ENCODE data around the gene SHC4.

The SHC4 gene

DNA sequence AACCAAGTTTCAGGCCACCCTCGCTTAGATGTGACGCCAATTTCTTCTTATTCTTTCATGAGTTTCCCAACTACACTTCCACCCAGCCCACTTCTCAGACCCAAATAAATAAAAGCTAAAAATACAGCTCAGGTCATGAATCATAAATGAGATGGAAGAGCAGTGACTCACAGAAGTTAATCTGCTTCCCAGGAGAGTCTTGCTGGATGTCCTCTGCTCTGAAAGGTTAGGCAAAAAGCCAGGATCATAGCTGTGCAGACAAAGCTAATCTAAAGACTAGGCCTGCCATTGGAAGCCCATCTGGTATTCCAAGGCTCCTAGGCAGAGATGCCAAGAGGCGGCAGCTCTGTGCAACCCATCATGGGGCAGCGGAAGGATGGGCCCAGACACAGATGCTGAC is 24.1 kb downstream of the SHC4 start:
- Histone ChIP-seq H3K4me3 (ENCODE audit: low read length) (peak overlapping the region; percentile 11), H3K27me3 (ENCODE audit: control insufficient read depth, insufficient read depth, low read length) (no peaks in the 10 kb centered on the region), H3K9me3 (replicated peaks; ENCODE audit: low read length) (no peaks in the 10 kb centered on the region), H3K36me3 (ENCODE audit: insufficient read depth, low read length) (no peaks in the 10 kb centered on the region), H3K4me2 (ENCODE audit: low read length) (peak overlapping the region; percentile 15), H3K4me1 (ENCODE audit: control insufficient read depth, insufficient read depth, low read length) (peaks cover 34% of the 10 kb centered on the region), H3K9ac (ENCODE audit: low read depth, low read length) (peak overlapping the region; percentile 54)

DNA sequence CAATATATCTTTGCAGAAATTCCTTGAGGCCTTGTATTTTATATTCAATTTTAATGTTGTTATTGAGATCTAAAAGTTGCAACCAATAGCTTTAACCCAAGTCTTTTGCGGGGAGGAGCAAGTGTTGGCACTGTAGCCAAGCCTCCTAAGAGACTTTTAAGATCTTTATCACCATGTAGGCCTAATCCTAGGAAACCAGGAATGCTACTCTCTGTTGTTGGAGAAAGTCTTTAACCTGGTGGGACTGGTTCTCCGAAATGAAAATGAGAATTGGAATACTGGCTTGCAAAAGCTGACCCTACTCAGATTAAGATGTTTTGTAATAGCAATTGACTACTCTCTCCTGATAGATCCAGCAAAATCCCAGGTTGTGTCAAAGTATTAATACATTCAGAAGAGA is 25.8 kb downstream of the SHC4 start:
- Histone ChIP-seq H3K9ac (ENCODE audit: low read depth, low read length) (no peak overlapping the region), H3K27me3 (ENCODE audit: control insufficient read depth, insufficient read depth, low read length) (no peaks in the 10 kb centered on the region), H3K36me3 (ENCODE audit: insufficient read depth, low read length) (no peaks in the 10 kb centered on the region), H3K4me1 (ENCODE audit: control insufficient read depth, insufficient read depth, low read length) (peaks cover 34% of the 10 kb centered on the region), H3K9me3 (replicated peaks; ENCODE audit: low read length) (no peaks in the 10 kb centered on the region), H3K4me2 (ENCODE audit: low read length) (no peak overlapping the region), H3K4me3 (ENCODE audit: low read length) (no peak overlapping the region)

DNA sequence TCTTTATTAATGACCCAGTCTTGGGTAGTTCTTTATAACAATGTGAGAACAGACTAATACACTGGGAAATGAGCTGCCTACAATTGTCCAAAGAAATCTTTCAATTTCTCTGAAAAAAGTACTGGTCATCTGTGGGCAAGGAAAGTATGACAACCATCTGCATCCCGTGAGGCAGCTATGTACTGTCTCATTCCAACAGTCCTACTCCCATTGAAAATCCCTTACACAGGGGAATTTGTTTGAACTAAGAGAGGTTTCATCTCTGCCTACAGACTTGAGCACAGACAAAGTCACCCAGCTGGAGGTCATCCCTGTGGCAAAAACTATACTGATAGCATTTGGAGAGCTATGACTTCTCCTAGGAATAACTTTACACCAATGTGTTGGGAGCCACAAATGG is 27.1 kb downstream of the SHC4 start:
- Histone ChIP-seq H3K27me3 (ENCODE audit: control insufficient read depth, insufficient read depth, low read length) (no peaks in the 10 kb centered on the region), H3K9me3 (replicated peaks; ENCODE audit: low read length) (no peaks in the 10 kb centered on the region), H3K9ac (ENCODE audit: low read depth, low read length) (no peak overlapping the region), H3K36me3 (ENCODE audit: insufficient read depth, low read length) (no peaks in the 10 kb centered on the region), H3K4me1 (ENCODE audit: control insufficient read depth, insufficient read depth, low read length) (peaks cover 34% of the 10 kb centered on the region), H3K4me2 (ENCODE audit: low read length) (no peak overlapping the region), H3K4me3 (ENCODE audit: low read length) (no peak overlapping the region)

DNA sequence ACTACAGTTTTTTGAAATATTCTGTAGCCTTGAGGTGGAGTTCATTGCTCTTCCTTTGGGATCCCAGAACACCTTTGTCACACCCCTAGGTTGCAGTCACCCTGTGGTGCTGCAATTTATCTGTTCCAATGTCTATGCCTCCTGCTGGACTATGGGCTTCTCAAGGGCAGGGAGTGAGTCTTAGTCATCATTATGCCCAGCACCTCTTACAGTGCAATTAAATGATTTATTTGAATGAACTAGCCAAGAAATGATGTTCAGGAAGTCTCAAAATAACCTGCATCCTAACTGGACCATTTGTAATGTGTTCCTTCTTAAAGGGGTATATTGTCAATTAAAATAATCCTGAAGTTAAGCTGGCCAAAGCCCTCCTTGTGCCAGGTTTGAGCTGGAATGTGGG is 28.5 kb downstream of the SHC4 start:
- Histone ChIP-seq H3K36me3 (ENCODE audit: insufficient read depth, low read length) (no peaks in the 10 kb centered on the region), H3K9me3 (replicated peaks; ENCODE audit: low read length) (no peaks in the 10 kb centered on the region), H3K27me3 (ENCODE audit: control insufficient read depth, insufficient read depth, low read length) (no peaks in the 10 kb centered on the region), H3K4me2 (ENCODE audit: low read length) (no peak overlapping the region), H3K9ac (ENCODE audit: low read depth, low read length) (no peak overlapping the region), H3K4me3 (ENCODE audit: low read length) (no peak overlapping the region), H3K4me1 (ENCODE audit: control insufficient read depth, insufficient read depth, low read length) (peaks cover 24% of the 10 kb centered on the region)

DNA sequence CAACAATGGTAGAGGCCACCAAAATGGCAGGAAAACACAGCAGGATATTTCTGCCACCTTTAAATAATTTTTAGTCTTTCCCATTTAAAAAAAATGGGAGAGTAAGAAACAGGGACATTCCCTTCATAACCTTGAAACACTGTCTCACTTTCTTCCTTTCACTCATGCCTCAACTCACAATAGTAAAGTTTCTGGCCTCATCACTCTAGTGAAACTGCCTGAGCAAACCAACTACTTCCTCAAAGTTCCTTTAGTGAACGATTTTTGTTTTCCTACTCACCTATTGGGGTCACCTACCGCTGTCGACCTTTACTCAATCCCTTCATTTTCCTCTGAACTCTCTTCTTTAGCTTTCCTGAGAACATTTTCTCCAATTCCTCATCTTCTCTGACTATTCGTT is 33.0 kb downstream of the SHC4 start:
- Histone ChIP-seq H3K9ac (ENCODE audit: low read depth, low read length) (no peak overlapping the region), H3K36me3 (ENCODE audit: insufficient read depth, low read length) (no peaks in the 10 kb centered on the region), H3K27me3 (ENCODE audit: control insufficient read depth, insufficient read depth, low read length) (no peaks in the 10 kb centered on the region), H3K4me2 (ENCODE audit: low read length) (no peak overlapping the region), H3K4me1 (ENCODE audit: control insufficient read depth, insufficient read depth, low read length) (peaks cover 12% of the 10 kb centered on the region), H3K9me3 (replicated peaks; ENCODE audit: low read length) (no peaks in the 10 kb centered on the region), H3K4me3 (ENCODE audit: low read length) (no peak overlapping the region)

DNA sequence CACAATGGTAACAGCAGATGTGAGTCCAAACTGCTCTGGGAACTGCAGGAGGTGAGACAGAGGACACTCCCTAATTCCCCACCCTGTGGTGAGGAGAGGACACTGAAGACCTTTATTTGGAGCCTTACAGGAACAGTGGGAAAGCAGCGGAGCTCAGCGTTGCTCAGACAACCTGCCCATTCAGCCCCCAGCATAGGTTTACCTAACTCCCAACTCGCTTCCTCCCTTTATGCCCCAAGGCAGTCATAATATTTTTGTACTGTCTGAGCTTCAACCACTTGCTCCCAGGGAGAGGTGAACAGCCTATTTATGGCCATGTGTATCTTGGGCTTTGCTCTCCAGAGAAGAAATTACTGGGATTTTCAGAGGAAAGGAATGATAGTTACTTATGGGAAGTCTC is 34.1 kb downstream of the SHC4 start:
- Histone ChIP-seq H3K4me2 (ENCODE audit: low read length) (no peak overlapping the region), H3K4me1 (ENCODE audit: control insufficient read depth, insufficient read depth, low read length) (peaks cover 16% of the 10 kb centered on the region), H3K36me3 (ENCODE audit: insufficient read depth, low read length) (no peaks in the 10 kb centered on the region), H3K4me3 (ENCODE audit: low read length) (no peak overlapping the region), H3K9ac (ENCODE audit: low read depth, low read length) (no peak overlapping the region), H3K27me3 (ENCODE audit: control insufficient read depth, insufficient read depth, low read length) (no peaks in the 10 kb centered on the region), H3K9me3 (replicated peaks; ENCODE audit: low read length) (no peaks in the 10 kb centered on the region)

DNA sequence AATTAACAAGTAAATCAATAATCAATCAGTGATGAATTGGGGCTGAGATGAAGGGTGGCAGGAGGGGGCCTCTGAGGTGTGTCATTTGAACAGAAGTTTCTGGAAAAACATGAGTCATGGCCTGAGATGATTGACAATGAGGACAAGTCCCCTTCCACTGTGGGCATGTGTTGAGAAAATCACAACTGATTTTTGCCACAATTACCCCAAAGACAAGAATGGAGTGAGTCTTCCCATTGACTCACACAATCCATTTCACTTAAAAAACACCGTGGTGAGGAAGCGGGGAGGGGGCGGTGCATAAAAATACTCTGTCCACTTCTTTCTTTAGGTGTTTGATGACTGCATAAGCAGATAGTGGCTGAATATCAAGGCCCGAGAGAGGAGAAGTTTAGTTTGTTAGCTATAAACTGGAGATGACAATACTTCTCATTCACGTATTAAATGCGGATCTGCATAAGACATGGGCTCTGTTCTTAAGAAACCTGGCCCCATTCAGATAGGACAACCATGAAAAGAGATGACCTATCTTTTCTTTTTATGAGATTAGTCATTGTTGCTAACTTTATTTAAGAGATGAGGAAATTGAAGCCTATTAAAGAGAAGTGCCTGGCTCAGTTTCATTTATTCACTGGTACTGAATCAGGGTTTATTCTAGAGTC is 34.7 kb downstream of the SHC4 start:
- no peaks in the 10 kb centered on the region for H3K9me3 ChIP-seq (replicated peaks; ENCODE audit: low read length)
- no peak overlapping the region for H3K4me2 ChIP-seq (ENCODE audit: low read length)
- H3K4me3 ChIP-seq (ENCODE audit: low read length), result no peak overlapping the region
- H3K27me3 ChIP-seq (ENCODE audit: control insufficient read depth, insufficient read depth, low read length), result no peaks in the 10 kb centered on the region
- H3K36me3 ChIP-seq (ENCODE audit: insufficient read depth, low read length), result no peaks in the 10 kb centered on the region
- H3K9ac ChIP-seq (ENCODE audit: low read depth, low read length), result no peak overlapping the region
- H3K4me1 ChIP-seq (ENCODE audit: control insufficient read depth, insufficient read depth, low read length), result peaks cover 16% of the 10 kb centered on the region

DNA sequence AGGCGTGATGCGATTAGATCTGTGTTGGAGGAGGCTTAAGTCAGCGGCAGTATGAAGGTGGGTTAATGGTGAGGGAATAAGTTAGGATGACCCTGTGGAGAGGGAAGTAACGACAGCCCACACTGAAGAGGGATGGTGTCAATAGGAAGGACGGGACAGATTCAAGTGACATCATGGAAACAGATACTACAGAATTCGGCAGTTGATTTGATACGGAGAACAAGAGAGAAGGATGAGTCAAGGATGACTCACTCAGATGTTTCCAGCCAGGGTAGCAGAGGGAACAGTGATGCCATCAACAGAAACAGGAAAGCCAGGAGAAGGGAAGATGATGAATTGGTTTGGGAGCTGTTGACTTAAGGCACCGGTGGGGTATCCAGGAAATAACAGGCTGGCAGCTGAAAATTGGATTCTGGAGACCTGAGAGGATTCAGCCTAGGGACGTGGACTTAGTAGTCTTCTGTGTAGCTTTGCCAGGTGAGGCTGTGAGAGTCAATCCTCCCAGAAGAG is 38.0 kb downstream of the SHC4 start:
- Histone ChIP-seq H3K4me3 (ENCODE audit: low read length) (no peak overlapping the region), H3K4me2 (ENCODE audit: low read length) (peak overlapping the region; percentile 50), H3K27me3 (ENCODE audit: control insufficient read depth, insufficient read depth, low read length) (no peaks in the 10 kb centered on the region), H3K4me1 (ENCODE audit: control insufficient read depth, insufficient read depth, low read length) (peaks cover 16% of the 10 kb centered on the region), H3K36me3 (ENCODE audit: insufficient read depth, low read length) (no peaks in the 10 kb centered on the region), H3K9me3 (replicated peaks; ENCODE audit: low read length) (no peaks in the 10 kb centered on the region), H3K9ac (ENCODE audit: low read depth, low read length) (no peak overlapping the region)

DNA sequence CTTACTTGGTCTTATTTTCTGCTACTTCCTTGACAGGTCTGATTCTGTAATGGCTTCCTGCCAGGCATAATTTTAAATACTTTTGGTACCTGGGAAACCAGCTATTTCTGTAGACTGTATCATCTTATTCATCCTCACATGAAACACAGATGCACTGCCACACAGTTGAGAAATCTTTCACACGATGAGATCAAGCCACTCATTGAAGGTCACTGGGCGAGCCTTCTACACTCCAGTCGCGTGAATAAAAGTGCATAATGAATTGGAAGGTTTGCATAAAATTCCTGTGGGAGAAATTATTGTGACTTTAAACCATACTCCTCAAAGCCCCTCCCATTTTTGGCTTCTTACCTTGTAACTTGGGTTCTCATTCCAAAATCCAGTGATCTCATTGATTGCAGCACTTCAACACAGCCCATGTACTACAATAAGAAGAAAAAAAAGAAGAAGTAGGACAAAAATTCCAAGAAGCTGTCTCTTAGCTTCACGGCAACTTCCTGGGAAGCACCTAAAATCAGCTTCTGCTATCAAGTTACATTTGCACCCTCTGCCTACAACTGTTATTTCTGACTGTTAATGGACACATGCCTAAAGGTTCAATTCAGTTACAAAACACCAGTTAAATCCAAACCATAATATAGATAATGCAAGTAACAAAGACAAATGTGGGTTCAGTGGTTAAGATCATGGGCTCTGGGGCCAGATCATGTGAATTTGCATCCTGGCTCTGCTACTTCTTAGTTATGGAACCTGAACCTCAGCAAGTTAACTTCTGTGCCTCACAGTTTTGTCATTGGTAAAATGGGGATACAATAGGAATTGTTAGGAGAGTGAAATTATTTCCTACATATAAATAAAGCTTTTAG is 39.0 kb downstream of the SHC4 start:
- H3K4me3 ChIP-seq (ENCODE audit: low read length), result no peak overlapping the region
- H3K9me3 ChIP-seq (replicated peaks; ENCODE audit: low read length), result no peaks in the 10 kb centered on the region
- peaks cover 16% of the 10 kb centered on the region for H3K4me1 ChIP-seq (ENCODE audit: control insufficient read depth, insufficient read depth, low read length)
- H3K9ac ChIP-seq (ENCODE audit: low read depth, low read length), result no peak overlapping the region
- no peak overlapping the region for H3K4me2 ChIP-seq (ENCODE audit: low read length)
- no peaks in the 10 kb centered on the region for H3K27me3 ChIP-seq (ENCODE audit: control insufficient read depth, insufficient read depth, low read length)
- H3K36me3 ChIP-seq (ENCODE audit: insufficient read depth, low read length), result no peaks in the 10 kb centered on the region

DNA sequence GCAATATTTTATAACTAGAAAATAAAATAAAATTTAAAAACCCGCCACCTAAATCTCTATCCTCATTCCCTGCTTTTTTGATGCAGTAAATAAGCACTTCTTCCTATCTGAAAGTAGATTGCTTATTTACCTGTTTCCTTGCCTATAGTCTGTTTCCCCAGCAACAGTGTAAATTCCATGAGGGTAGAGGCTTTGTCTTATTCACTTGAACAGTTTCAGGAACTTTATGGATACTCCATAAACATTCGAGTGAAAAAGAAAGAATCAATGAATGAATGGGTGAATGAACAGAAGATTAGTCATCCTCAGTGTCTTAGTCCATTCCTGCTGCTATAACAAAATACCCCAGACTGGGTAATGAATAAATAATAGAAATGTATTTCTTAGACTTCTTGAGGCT is 41.7 kb downstream of the SHC4 start:
- H3K4me1 ChIP-seq (ENCODE audit: control insufficient read depth, insufficient read depth, low read length), result peaks cover 10% of the 10 kb centered on the region
- no peak overlapping the region for H3K4me2 ChIP-seq (ENCODE audit: low read length)
- no peaks in the 10 kb centered on the region for H3K36me3 ChIP-seq (ENCODE audit: insufficient read depth, low read length)
- H3K4me3 ChIP-seq (ENCODE audit: low read length), result no peak overlapping the region
- H3K9ac ChIP-seq (ENCODE audit: low read depth, low read length), result no peak overlapping the region
- H3K27me3 ChIP-seq (ENCODE audit: control insufficient read depth, insufficient read depth, low read length), result no peaks in the 10 kb centered on the region
- H3K9me3 ChIP-seq (replicated peaks; ENCODE audit: low read length), result no peaks in the 10 kb centered on the region

DNA sequence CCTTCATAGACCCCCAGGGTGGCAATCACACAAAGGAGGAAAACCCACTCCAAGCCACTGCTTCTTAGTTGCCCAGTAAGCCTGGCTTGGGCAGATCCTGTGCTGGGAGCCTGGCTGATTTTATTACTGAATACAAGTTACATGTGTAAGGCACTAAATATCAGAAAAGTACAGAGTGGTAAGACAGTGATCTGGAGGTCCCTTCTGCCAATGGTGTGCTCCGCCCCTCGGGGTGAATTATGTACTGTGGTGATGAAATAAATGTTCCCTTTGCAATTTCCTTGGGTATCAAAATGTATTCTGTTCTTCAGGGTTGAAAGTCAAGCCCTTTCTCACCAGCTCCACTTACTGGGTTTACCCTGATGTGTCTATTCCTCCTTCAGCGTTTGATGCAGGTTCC is 47.0 kb downstream of the SHC4 start:
- H3K4me2 ChIP-seq (ENCODE audit: low read length), result no peak overlapping the region
- no peaks in the 10 kb centered on the region for H3K9me3 ChIP-seq (replicated peaks; ENCODE audit: low read length)
- H3K4me1 ChIP-seq (ENCODE audit: control insufficient read depth, insufficient read depth, low read length), result no peaks in the 10 kb centered on the region
- peaks cover 4% of the 10 kb centered on the region for H3K27me3 ChIP-seq (ENCODE audit: control insufficient read depth, insufficient read depth, low read length)
- H3K4me3 ChIP-seq (ENCODE audit: low read length), result no peak overlapping the region
- H3K9ac ChIP-seq (ENCODE audit: low read depth, low read length), result no peak overlapping the region
- H3K36me3 ChIP-seq (ENCODE audit: insufficient read depth, low read length), result no peaks in the 10 kb centered on the region

DNA sequence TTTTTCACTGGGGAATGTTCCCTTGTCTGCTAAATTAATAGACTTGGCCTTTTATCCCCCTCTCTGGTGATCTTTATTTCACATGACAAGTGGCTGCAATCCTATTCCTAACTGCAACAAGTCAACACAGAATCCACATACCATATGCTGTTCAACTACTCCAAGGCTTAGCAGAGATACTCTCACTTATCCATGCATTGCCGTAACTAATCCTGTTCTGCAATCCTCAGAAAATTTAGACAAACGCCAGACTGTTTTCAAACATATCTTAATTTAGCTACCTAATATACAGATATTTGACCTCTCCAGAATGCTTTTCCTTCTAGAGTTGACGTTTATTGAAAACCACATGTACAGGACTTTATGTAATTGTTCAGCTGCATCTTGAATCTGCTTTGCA is 47.9 kb downstream of the SHC4 start:
- no peak overlapping the region for H3K9ac ChIP-seq (ENCODE audit: low read depth, low read length)
- no peaks in the 10 kb centered on the region for H3K4me1 ChIP-seq (ENCODE audit: control insufficient read depth, insufficient read depth, low read length)
- no peaks in the 10 kb centered on the region for H3K36me3 ChIP-seq (ENCODE audit: insufficient read depth, low read length)
- no peak overlapping the region for H3K4me2 ChIP-seq (ENCODE audit: low read length)
- H3K9me3 ChIP-seq (replicated peaks; ENCODE audit: low read length), result no peaks in the 10 kb centered on the region
- H3K4me3 ChIP-seq (ENCODE audit: low read length), result no peak overlapping the region
- peaks cover 4% of the 10 kb centered on the region for H3K27me3 ChIP-seq (ENCODE audit: control insufficient read depth, insufficient read depth, low read length)

Measured in skeletal muscle satellite cell (primary cell).